Parathyroid adenoma (tissue), 2 donors: ENCODE data around the gene EMD.

ENCODE experiments used
- H2AFZ ChIP-seq: fragments of 300-600 bp; sonication (generic); one replicate; pipeline ENCODE4 v1.7.0; 2017; ENCODE audit warnings: antibody characterized with exemption, mild to moderate bottlenecking
- H3K27ac ChIP-seq: fragments of 300-600 bp; sonication (generic); one replicate; pipeline ENCODE4 v1.7.0; 2017
- H3K27me3 ChIP-seq: fragments of 300-600 bp; sonication (generic); one replicate; pipeline ENCODE4 v1.7.0; 2017; ENCODE audit warnings: low read length; ENCODE audit not compliant: control insufficient read depth, insufficient read depth
- H3K36me3 ChIP-seq: fragments of 300-600 bp; sonication (generic); one replicate; pipeline ENCODE4 v1.7.0; 2017; ENCODE audit warnings: low read length; ENCODE audit not compliant: control insufficient read depth, insufficient read depth
- H3K4me1 ChIP-seq: fragments of 300-600 bp; sonication (generic); one replicate; pipeline ENCODE4 v1.7.0; 2017; ENCODE audit warnings: control low read depth
- H3K4me2 ChIP-seq: fragments of 300-600 bp; sonication (generic); one replicate; pipeline ENCODE4 v1.7.0; 2017; ENCODE audit warnings: low read length
- H3K4me3 ChIP-seq: fragments of 300-600 bp; sonication (generic); one replicate; pipeline ENCODE4 v1.7.0; 2017; ENCODE audit warnings: low read depth, low read length
- H3K79me2 ChIP-seq: fragments of 300-600 bp; sonication (generic); one replicate; pipeline ENCODE4 v1.7.0; 2017; ENCODE audit warnings: control low read depth
- H3K9ac ChIP-seq: fragments of 300-600 bp; sonication (generic); one replicate; pipeline ENCODE4 v1.7.0; 2017; ENCODE audit warnings: mild to moderate bottlenecking
- H3K9me3 ChIP-seq: fragments of 300-600 bp; sonication (generic); one replicate; pipeline ENCODE4 v1.7.0; 2017; ENCODE audit warnings: low read length; ENCODE audit not compliant: control insufficient read depth
- TF ChIP-seq, protein P1 (sequence below): fragments of 300-600 bp; sonication (generic); IDR thresholded peaks from one replicate; pipeline ENCODE4 v1.7.0; 2017; ENCODE audit warnings: antibody characterized with exemption, mild to moderate bottlenecking
- donor health status: primary hyperparathyroidism.

Gene EMD

DNA sequence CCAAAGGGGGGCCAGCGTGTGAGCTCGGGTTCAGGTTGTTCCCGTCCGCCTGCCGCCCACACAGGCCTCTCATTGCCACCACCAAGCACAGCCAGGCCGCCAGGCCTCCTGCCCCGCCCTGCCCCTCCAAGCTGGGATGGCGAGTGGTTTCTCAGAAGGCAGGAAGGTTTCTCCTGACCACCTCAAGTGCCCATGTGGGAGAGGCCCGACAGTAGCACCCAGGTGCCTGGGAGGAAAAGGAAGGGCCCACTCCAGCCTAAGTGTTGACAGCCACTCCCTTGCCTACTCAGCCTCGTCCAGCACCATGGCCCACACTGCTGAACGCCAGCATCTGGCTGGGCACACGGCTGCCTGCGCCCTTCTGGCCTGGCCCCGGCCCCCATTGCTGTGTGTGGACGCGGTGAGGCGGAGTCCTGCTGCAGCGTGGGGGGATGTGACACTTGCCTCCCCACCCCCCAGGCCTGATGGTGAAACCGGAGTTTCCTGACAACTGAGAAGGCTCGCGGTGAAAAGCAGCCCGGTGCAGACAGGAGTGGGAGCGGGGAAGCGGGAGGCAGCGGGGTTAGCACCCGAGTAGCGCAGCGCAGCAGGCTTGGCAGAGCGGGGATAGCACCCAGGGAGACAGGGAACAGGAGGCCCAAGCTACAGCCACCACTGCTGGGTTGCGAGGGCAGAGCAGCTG, 23.9 kb upstream of the EMD start:
- Histone ChIP-seq H3K79me2 (no peaks in the 10 kb centered on the region), H3K4me1 (no peaks in the 10 kb centered on the region), H3K36me3 (no peaks in the 10 kb centered on the region), H3K9me3 (no peaks in the 10 kb centered on the region), H2AFZ (no peak overlapping the region), H3K27me3 (no peaks in the 10 kb centered on the region), H3K9ac (no peak overlapping the region), H3K4me2 (no peak overlapping the region), H3K4me3 (no peak overlapping the region), H3K27ac (no peak overlapping the region)
- TF ChIP-seq, protein P1, sequence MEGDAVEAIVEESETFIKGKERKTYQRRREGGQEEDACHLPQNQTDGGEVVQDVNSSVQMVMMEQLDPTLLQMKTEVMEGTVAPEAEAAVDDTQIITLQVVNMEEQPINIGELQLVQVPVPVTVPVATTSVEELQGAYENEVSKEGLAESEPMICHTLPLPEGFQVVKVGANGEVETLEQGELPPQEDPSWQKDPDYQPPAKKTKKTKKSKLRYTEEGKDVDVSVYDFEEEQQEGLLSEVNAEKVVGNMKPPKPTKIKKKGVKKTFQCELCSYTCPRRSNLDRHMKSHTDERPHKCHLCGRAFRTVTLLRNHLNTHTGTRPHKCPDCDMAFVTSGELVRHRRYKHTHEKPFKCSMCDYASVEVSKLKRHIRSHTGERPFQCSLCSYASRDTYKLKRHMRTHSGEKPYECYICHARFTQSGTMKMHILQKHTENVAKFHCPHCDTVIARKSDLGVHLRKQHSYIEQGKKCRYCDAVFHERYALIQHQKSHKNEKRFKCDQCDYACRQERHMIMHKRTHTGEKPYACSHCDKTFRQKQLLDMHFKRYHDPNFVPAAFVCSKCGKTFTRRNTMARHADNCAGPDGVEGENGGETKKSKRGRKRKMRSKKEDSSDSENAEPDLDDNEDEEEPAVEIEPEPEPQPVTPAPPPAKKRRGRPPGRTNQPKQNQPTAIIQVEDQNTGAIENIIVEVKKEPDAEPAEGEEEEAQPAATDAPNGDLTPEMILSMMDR: no peak

DNA sequence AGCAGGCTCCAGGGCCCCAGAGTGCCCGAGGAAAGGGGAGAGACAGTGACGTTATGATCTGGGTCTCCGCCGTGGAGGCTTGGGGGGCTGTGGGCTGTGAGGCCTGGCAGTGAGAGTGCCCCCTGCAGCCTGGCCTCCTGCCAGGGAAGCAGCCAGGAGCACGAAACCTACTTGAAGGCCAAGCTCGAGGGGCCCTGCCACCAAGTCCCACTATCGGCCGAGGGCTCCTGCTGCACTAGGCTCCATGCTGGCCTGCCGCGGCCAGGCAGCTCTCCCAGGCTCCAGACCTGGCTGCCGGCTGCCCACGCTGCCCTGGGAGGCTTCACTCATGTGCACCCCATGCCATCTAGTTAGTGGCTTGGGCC, 23.3 kb upstream of the EMD start:
- Histone ChIP-seq H3K79me2 (no peaks in the 10 kb centered on the region), H3K4me1 (no peaks in the 10 kb centered on the region), H2AFZ (no peak overlapping the region), H3K36me3 (no peaks in the 10 kb centered on the region), H3K4me2 (no peak overlapping the region), H3K9ac (no peak overlapping the region), H3K27me3 (no peaks in the 10 kb centered on the region), H3K27ac (no peak overlapping the region), H3K4me3 (no peak overlapping the region), H3K9me3 (no peaks in the 10 kb centered on the region)
- TF ChIP-seq, protein P1: no peak

GRCh38 chrX:154356596-154356995, 22.5 kb upstream of the EMD start:
- H3K27me3 ChIP-seq: no peaks in the 10 kb centered on the region
- H2AFZ ChIP-seq: no peak overlapping the region
- H3K79me2 ChIP-seq: no peaks in the 10 kb centered on the region
- no peak overlapping the region for H3K4me3 ChIP-seq
- no peaks in the 10 kb centered on the region for H3K4me1 ChIP-seq
- H3K9ac ChIP-seq: no peak overlapping the region
- no peak overlapping the region for H3K27ac ChIP-seq
- TF ChIP-seq, protein P1: no peak
- no peaks in the 10 kb centered on the region for H3K36me3 ChIP-seq
- no peaks in the 10 kb centered on the region for H3K9me3 ChIP-seq
- no peak overlapping the region for H3K4me2 ChIP-seq

DNA sequence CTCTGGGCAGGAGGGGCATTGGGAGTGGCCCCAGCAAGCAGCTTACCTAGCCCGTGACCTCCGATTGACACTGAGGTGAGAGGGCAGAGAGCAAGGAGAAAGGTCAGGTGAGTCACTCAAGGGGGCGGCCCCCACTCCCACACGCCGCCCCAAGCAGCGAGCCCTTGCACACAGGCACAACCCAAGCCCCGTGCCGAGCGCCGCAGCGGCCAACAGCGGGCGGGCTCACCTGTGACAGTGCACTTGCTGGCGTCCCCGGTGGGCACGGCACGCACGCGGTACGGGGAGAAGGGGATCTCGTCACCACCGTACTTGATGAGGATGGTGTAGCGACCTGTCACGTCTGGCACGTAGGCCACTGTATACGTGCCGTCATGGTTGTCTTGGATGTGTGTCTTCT, 21.9 kb upstream of the EMD start:
- Histone ChIP-seq H3K27me3 (no peaks in the 10 kb centered on the region), H2AFZ (no peak overlapping the region), H3K9me3 (no peaks in the 10 kb centered on the region), H3K4me1 (no peaks in the 10 kb centered on the region), H3K79me2 (no peaks in the 10 kb centered on the region), H3K27ac (no peak overlapping the region), H3K4me3 (no peak overlapping the region), H3K4me2 (no peak overlapping the region), H3K36me3 (no peaks in the 10 kb centered on the region), H3K9ac (no peak overlapping the region)
- TF ChIP-seq, protein P1: no peak

DNA sequence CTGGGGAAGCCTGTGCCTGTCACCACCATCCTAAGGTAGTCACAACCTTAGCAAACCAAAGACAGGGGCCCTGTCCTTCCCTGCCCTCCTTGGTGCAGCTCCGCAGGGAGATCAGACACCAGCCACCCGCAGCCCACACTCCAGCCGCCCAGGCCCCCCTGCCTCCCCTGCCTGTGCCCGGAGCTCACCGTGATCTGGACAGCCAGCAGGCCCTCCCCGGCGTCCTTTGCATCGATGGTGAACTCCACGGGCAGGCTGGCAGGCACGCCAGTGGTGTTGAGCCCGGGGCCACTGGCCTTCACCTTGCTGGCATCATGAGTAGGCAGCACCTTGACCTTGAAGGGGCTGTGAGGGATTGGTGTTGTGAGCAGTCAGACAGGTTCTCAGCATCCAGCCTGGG, 21.1 kb upstream of the EMD start:
- H3K27me3 ChIP-seq: no peaks in the 10 kb centered on the region
- no peaks in the 10 kb centered on the region for H3K36me3 ChIP-seq
- no peak overlapping the region for H3K27ac ChIP-seq
- no peaks in the 10 kb centered on the region for H3K9me3 ChIP-seq
- H3K9ac ChIP-seq: no peak overlapping the region
- no peak overlapping the region for H3K4me2 ChIP-seq
- no peak overlapping the region for H2AFZ ChIP-seq
- no peak overlapping the region for H3K4me3 ChIP-seq
- no peaks in the 10 kb centered on the region for H3K79me2 ChIP-seq
- TF ChIP-seq, protein P1: no peak
- no peaks in the 10 kb centered on the region for H3K4me1 ChIP-seq
